Fibroblast of lung (primary cell): ENCODE results near the gene SLC27A5. TPM values are rescaled to one million over a fixed set of nuclear protein-coding genes. Genes with fewer than 3 reads are reported as not detected.

ENCODE experiments used
- DNase-seq, 2 donors: peaks; one replicate each; pipeline versions ENCODE4 v3.0.0 to v3.0.0-alpha.2; 2010; ENCODE audit warnings: low read depth in 2 of 2
- H2AFZ ChIP-seq: 2 replicates; pipeline ENCODE4 v1.5.1; 2012; ENCODE audit warnings: low read length, control low read depth, inconsistent platforms
- H3K27ac ChIP-seq: 2 replicates; pipeline ENCODE4 v1.5.1; 2011; ENCODE audit warnings: low read length, control low read depth; ENCODE audit not compliant: insufficient read depth
- H3K27me3 ChIP-seq: 2 replicates; pipeline ENCODE4 v1.5.1; 2011; ENCODE audit warnings: mild to moderate bottlenecking, low read length; ENCODE audit not compliant: control insufficient read depth, insufficient read depth
- H3K36me3 ChIP-seq: 2 replicates; pipeline ENCODE4 v1.5.1; 2011; ENCODE audit warnings: low read length; ENCODE audit not compliant: control insufficient read depth, insufficient read depth
- H3K4me1 ChIP-seq: 2 replicates; pipeline ENCODE4 v1.5.1; 2011; ENCODE audit warnings: low read length; ENCODE audit not compliant: control insufficient read depth, insufficient read depth; ENCODE audit errors: extremely low read depth
- H3K4me2 ChIP-seq: 2 replicates; pipeline ENCODE4 v1.5.1; 2011; ENCODE audit warnings: low read length, control low read depth; ENCODE audit not compliant: insufficient read depth; ENCODE audit errors: extremely low read depth
- H3K4me3 ChIP-seq, 4 experiments: fragments of 200-600 bp in 1 of 4; sonication (generic) in 1 of 4; replicated peaks in 1 of 4; 2 replicates each; pipeline ENCODE4 v1.5.1; 2011 to 2016; ENCODE audit warnings: low read length in 4 of 4, low read depth in 3 of 4, mild to moderate bottlenecking in 3 of 4, control low read depth in 2 of 4, inconsistent platforms in 1 of 4, mixed read lengths in 1 of 4; ENCODE audit not compliant: insufficient read depth in 1 of 4; ENCODE audit errors: control extremely low read depth in 1 of 4
- H3K79me2 ChIP-seq: 2 replicates; pipeline ENCODE4 v1.5.1; 2012; ENCODE audit warnings: mild to moderate bottlenecking, low read length, inconsistent platforms; ENCODE audit not compliant: control insufficient read depth, insufficient read depth
- H3K9ac ChIP-seq: 2 replicates; pipeline ENCODE4 v1.5.1; 2011; ENCODE audit warnings: mild to moderate bottlenecking, low read length, control low read depth; ENCODE audit not compliant: insufficient read depth
- H3K9me3 ChIP-seq: 2 replicates; pipeline ENCODE4 v1.5.1; 2012; ENCODE audit warnings: low read depth, low read length; ENCODE audit not compliant: control insufficient read depth, insufficient read depth
- H4K20me1 ChIP-seq: 2 replicates; pipeline ENCODE4 v1.5.1; 2011; ENCODE audit warnings: low read length; ENCODE audit not compliant: control insufficient read depth, insufficient read depth; ENCODE audit errors: extremely low read depth
- CTCF ChIP-seq, 2 donors: IDR thresholded peaks in 1 of 2; conservative IDR thresholded peaks in 1 of 2; 1 replicate in 1 of 2; 2 replicates in 1 of 2; pipeline ENCODE4 v1.5.1; 2011 to 2012; ENCODE audit warnings: low read length in 2 of 2, control low read depth in 1 of 2, inconsistent platforms in 1 of 2, low read depth in 1 of 2, mild to moderate bottlenecking in 1 of 2
- EZH2 ChIP-seq: IDR thresholded peaks from 2 replicates; pipeline ENCODE4 v1.5.1; 2012; ENCODE audit warnings: low read length, control low read depth, mild to moderate bottlenecking; ENCODE audit errors: missing control alignments
- polyA plus RNA-seq, 2 donors: library from polyadenylated mRNA; depleted of rRNA in 1 of 2; stranded (reverse) in 1 of 2; unstranded in 1 of 2; fragments of >200 nt; gene quantifications; 2 replicates each; pipeline ENCODE4 v1.2.1, GENCODE V29; 2011 to 2012; ENCODE audit warnings: missing spikeins in 1 of 2
- total RNA-seq: library from RNA; depleted of rRNA; stranded (reverse); fragments of >200 nt; gene quantifications from 2 replicates; pipeline ENCODE4 v1.2.1, GENCODE V29; 2014

Gene SLC27A5
- total and polyA plus RNA-seq, 2 donors (not counting 1 experiment from before 2014, with no cell fraction given), result 5.2 to 10.1 TPM

DNA sequence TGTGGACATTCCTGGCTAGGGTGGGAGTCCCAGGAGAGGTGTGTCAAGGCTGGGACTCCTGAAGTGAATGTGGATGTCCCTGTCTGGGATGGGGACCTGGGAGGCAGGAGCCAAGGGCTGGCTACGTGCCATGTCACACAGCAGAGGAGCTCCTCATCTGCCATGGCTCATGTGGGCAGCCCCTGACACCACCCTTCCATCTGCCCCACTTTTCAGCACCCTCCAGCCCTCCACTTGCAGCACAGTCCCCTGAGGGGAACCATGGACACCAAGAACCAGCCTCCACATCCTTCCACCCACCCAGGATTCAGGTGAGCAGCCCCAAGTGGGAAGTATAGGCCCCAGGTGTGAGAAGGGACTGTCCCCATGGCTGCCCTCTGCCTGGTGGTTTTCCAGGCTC is 33.9 kb downstream of the SLC27A5 start:
- no peak overlapping the region for H3K27ac ChIP-seq
- no peaks in the 10 kb centered on the region for H3K27me3 ChIP-seq
- no peak for DNase-seq
- H3K79me2 ChIP-seq, result no peaks in the 10 kb centered on the region
- no peak overlapping the region for H3K4me3 ChIP-seq
- no peaks in the 10 kb centered on the region for H4K20me1 ChIP-seq
- H3K36me3 ChIP-seq, result peaks cover 6% of the 10 kb centered on the region
- H2AFZ ChIP-seq, result no peak overlapping the region
- H3K4me2 ChIP-seq, result no peak overlapping the region
- peaks cover 18% of the 10 kb centered on the region for H3K4me1 ChIP-seq
- TF ChIP-seq CTCF (conservative IDR thresholded peaks at IDR 0.05 in 1 of 2, IDR thresholded peaks at IDR 0.05 in 1 of 2; ENCODE audit: low read depth in 1 of 2, low read length in 2 of 2) (no peak), EZH2 (no peak)
- no peak overlapping the region for H3K9ac ChIP-seq
- H3K9me3 ChIP-seq, result no peaks in the 10 kb centered on the region

GRCh38 chr19:58477130-58477529 is 34.7 kb downstream of the SLC27A5 start:
- peak overlapping the region in 1 of 4 experiments; percentile 59 for H3K4me3 ChIP-seq
- H3K9me3 ChIP-seq, result no peaks in the 10 kb centered on the region
- peak overlapping the region; percentile 98 for H3K27ac ChIP-seq
- DNase-seq, result no peak
- H3K36me3 ChIP-seq, result peaks cover 9% of the 10 kb centered on the region
- peaks cover 18% of the 10 kb centered on the region for H3K4me1 ChIP-seq
- H3K4me2 ChIP-seq, result peak overlapping the region; percentile 97
- no peaks in the 10 kb centered on the region for H3K27me3 ChIP-seq
- no peak for TF ChIP-seq CTCF (conservative IDR thresholded peaks at IDR 0.05 in 1 of 2, IDR thresholded peaks at IDR 0.05 in 1 of 2; ENCODE audit: low read depth in 1 of 2, low read length in 2 of 2)
- no peak for TF ChIP-seq EZH2
- H3K9ac ChIP-seq, result no peak overlapping the region
- no peaks in the 10 kb centered on the region for H4K20me1 ChIP-seq
- no peak overlapping the region for H2AFZ ChIP-seq
- H3K79me2 ChIP-seq, result no peaks in the 10 kb centered on the region

- H3K36me3 ChIP-seq, result peaks cover 13% of the 10 kb centered on the region
- H3K4me3 ChIP-seq, result peak overlapping the region; percentile 59 to 75 (median 68)
- TF ChIP-seq CTCF (conservative IDR thresholded peaks at IDR 0.05 in 1 of 2, IDR thresholded peaks at IDR 0.05 in 1 of 2; ENCODE audit: low read depth in 1 of 2, low read length in 2 of 2) (no peak), EZH2 (no peak)
- H2AFZ ChIP-seq, result peak overlapping the region; percentile 83
- DNase-seq, result peak in 1 of 2 donors; percentile 18
- H3K9me3 ChIP-seq, result no peaks in the 10 kb centered on the region
- H3K9ac ChIP-seq, result peak overlapping the region; percentile 88
- H3K79me2 ChIP-seq, result no peaks in the 10 kb centered on the region
- H4K20me1 ChIP-seq, result no peaks in the 10 kb centered on the region
- peak overlapping the region; percentile 97 for H3K4me2 ChIP-seq
- H3K4me1 ChIP-seq, result peaks cover 18% of the 10 kb centered on the region
- H3K27ac ChIP-seq, result peak overlapping the region; percentile 98
- no peaks in the 10 kb centered on the region for H3K27me3 ChIP-seq
Observed at GRCh38 chr19:58476498-58477015, 35.2 kb downstream of the SLC27A5 start.
